Measurements from ENCODE around the gene KCTD7.
"Not testable (repeated sequence)": the region's sequence is repeated elsewhere in the genome, so short reads cannot be mapped to it uniquely, and the experiment has no call there.

KCTD7 gene

GRCh38 chr7:66685663-66686062 is 57.0 kb downstream of the KCTD7 start:
- not testable (repeated sequence) for H3K4me3 ChIP-seq (ENCODE audit: low read length); H2AFZ ChIP-seq (ENCODE audit: low read depth, low read length)

GRCh38 chr7:66687186-66687585 is 58.5 kb downstream of the KCTD7 start:
- Histone ChIP-seq H3K9me3 (ENCODE audit: low read length) (no peaks in the 10 kb centered on the region), H3K27me3 (ENCODE audit: insufficient read depth, low read length) (no peaks in the 10 kb centered on the region), H3K4me3 (ENCODE audit: low read length) (no peak overlapping the region), H3K4me1 (ENCODE audit: insufficient read depth, low read length) (peaks cover 3% of the 10 kb centered on the region), H3K36me3 (ENCODE audit: insufficient read depth, low read length) (no peaks in the 10 kb centered on the region), H2AFZ (ENCODE audit: low read depth, low read length) (no peak overlapping the region)

More at GRCh38 chr7:66685663-66686062, 57.0 kb downstream of the KCTD7 start:
- not testable (repeated sequence) for H3K4me1 ChIP-seq (ENCODE audit: insufficient read depth, low read length); H3K9me3 ChIP-seq (ENCODE audit: low read length); H3K36me3 ChIP-seq (ENCODE audit: insufficient read depth, low read length); H3K27me3 ChIP-seq (ENCODE audit: insufficient read depth, low read length)

- not testable (repeated sequence) for H3K4me3 ChIP-seq (ENCODE audit: low read length); H3K4me1 ChIP-seq (ENCODE audit: insufficient read depth, low read length); H3K27me3 ChIP-seq (ENCODE audit: insufficient read depth, low read length); H3K36me3 ChIP-seq (ENCODE audit: insufficient read depth, low read length); H3K9me3 ChIP-seq (ENCODE audit: low read length); H2AFZ ChIP-seq (ENCODE audit: low read depth, low read length)
Measured at GRCh38 chr7:66687672-66688071, 59.0 kb downstream of the KCTD7 start.

- Histone ChIP-seq H3K4me3 (ENCODE audit: low read length) (no peak overlapping the region), H3K27me3 (ENCODE audit: insufficient read depth, low read length) (no peaks in the 10 kb centered on the region), H3K36me3 (ENCODE audit: insufficient read depth, low read length) (peaks cover 4% of the 10 kb centered on the region), H3K9me3 (ENCODE audit: low read length) (no peaks in the 10 kb centered on the region), H2AFZ (ENCODE audit: low read depth, low read length) (no peak overlapping the region), H3K4me1 (ENCODE audit: insufficient read depth, low read length) (no peaks in the 10 kb centered on the region)
Measured at GRCh38 chr7:66689081-66689480, 60.4 kb downstream of the KCTD7 start.

- Histone ChIP-seq H3K27me3 (ENCODE audit: insufficient read depth, low read length) (no peaks in the 10 kb centered on the region), H3K36me3 (ENCODE audit: insufficient read depth, low read length) (peaks cover 4% of the 10 kb centered on the region), H2AFZ (ENCODE audit: low read depth, low read length) (no peak overlapping the region), H3K4me1 (ENCODE audit: insufficient read depth, low read length) (no peaks in the 10 kb centered on the region), H3K9me3 (ENCODE audit: low read length) (no peaks in the 10 kb centered on the region), H3K4me3 (ENCODE audit: low read length) (no peak overlapping the region)
Measured at GRCh38 chr7:66693331-66693730, 64.7 kb downstream of the KCTD7 start.

Data from neuron (in vitro differentiated cells).